AG04450 (cell line): Measurements from ENCODE around the gene PTGES3. TPM values are rescaled to one million over a fixed set of nuclear protein-coding genes. Genes with fewer than 3 reads are reported as not detected.
"Not testable (repeated sequence)": the region's sequence is repeated elsewhere in the genome, so short reads cannot be mapped to it uniquely, and the experiment has no call there.

ENCODE experiments used
- CTCF ChIA-PET: fragments of 300-600, 350-600 bp; formaldehyde crosslinking; extraction: SDS; loops from one replicate; lab custom pipeline; 2022; ENCODE audit warnings: antibody characterized with exemption, inconsistent platforms; lab: Charles Lee
- POLR2A ChIA-PET: fragments of 350-600 bp; formaldehyde crosslinking; extraction: SDS; loops from one replicate; lab custom pipeline; 2021; ENCODE audit warnings: antibody characterized with exemption, inconsistent platforms; lab: Yijun Ruan, JAX
- DNase-seq: peaks from one replicate; pipeline ENCODE4 v3.0.0-alpha.2; 2011; ENCODE audit warnings: low read depth, low spot score
- H3K27ac ChIP-seq: one replicate; pipeline ENCODE4 v1.5.1; 2012; ENCODE audit warnings: low read depth, low read length, control low read depth
- H3K27me3 ChIP-seq: one replicate; pipeline ENCODE4 v1.6.0; 2012; ENCODE audit warnings: low read length; ENCODE audit not compliant: control insufficient read depth, insufficient read depth
- H3K4me3 ChIP-seq: 2 replicates; pipeline ENCODE4 v1.5.1; 2011; ENCODE audit warnings: mild to moderate bottlenecking, low read depth, low read length, control low read depth
- H3K9me3 ChIP-seq: 2 replicates; pipeline ENCODE4 v1.5.1; 2012; ENCODE audit warnings: low read length; ENCODE audit not compliant: control insufficient read depth, insufficient read depth
- polyA minus RNA-seq: library from RNA; depleted of rRNA, polyadenylated mRNA; stranded (reverse); fragments of >200 nt; gene quantifications from 2 replicates; pipeline ENCODE4 v1.2.3, GENCODE V29; 2011; rRNA and poly(A)+ RNA removed
- polyA plus RNA-seq: library from polyadenylated mRNA; depleted of rRNA; stranded (reverse); fragments of >200 nt; gene quantifications from 2 replicates; pipeline ENCODE4 v1.2.3, GENCODE V29; 2011; rRNA removed
- TF ChIP-seq, protein P1 (sequence below): IDR thresholded peaks from 2 replicates; pipeline ENCODE4 v1.5.1; 2011; ENCODE audit warnings: low read depth, low read length, control low read depth, inconsistent platforms

Gene PTGES3, protein sequence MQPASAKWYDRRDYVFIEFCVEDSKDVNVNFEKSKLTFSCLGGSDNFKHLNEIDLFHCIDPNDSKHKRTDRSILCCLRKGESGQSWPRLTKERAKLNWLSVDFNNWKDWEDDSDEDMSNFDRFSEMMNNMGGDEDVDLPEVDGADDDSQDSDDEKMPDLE
- polyA plus RNA-seq (80.1 and 112 TPM in 2 replicates), polyA minus RNA-seq (18.8 and 44.0 TPM in 2 replicates)

DNA sequence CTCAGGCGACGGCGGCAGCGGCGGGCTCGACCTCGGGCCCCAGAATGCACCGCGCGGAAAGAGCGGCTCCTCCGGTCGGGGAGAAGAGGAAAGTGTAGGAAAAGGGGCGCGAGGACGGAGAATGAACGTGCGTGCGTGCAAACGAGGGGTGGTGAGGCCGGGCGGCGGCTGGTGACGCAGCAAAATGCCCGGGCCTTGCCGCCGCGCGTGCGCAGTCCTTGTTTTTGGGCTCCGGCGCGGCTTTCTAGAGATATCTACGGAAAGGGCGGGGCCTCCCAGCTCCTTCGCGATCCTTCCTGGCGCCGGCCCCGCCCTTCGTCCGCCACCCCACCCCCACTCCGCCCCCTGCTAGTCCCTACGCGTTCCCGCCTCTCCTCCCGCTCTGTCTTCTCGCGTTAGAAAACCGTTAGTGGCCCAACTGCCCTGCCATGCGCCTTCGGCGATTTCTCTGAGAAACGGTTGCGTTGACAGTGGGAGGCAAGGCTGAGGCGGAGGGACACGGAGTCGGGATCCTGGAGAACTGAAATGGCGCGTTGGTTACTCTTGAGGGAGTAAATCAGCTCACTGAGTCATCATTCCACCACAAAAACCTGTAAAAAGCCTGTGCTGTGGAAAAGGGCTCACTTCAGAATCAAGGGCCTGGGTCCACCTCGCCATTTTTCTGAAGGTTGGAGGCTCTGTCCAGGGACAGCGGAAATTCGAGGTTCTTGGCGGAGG, at the start of gene PTGES3:
Gene PTGES3 (minus strand): TSS at position 156 of the 717 bp plus-strand sequence. CDS start 285 bp downstream, outside the sequence.
- peak within 1 kb of the TSS; percentile 99 for H3K27ac ChIP-seq
- ChIA-PET CTCF (interaction anchor here (0.8 to 4.1 kb wide), 2 partner anchors 52 to 111 kb away, joined by 3 to 16 read pairs; no protein-coding TSS in a partner anchor), POLR2A (interaction anchor here (0.5 to 1.2 kb wide), 12 partner anchors 9 to 499 kb away, joined by 3 to 17 read pairs (median 4); partner anchors contain the start of genes ATP5F1B, NACA and SMARCC2)
- TF ChIP-seq, protein P1, sequence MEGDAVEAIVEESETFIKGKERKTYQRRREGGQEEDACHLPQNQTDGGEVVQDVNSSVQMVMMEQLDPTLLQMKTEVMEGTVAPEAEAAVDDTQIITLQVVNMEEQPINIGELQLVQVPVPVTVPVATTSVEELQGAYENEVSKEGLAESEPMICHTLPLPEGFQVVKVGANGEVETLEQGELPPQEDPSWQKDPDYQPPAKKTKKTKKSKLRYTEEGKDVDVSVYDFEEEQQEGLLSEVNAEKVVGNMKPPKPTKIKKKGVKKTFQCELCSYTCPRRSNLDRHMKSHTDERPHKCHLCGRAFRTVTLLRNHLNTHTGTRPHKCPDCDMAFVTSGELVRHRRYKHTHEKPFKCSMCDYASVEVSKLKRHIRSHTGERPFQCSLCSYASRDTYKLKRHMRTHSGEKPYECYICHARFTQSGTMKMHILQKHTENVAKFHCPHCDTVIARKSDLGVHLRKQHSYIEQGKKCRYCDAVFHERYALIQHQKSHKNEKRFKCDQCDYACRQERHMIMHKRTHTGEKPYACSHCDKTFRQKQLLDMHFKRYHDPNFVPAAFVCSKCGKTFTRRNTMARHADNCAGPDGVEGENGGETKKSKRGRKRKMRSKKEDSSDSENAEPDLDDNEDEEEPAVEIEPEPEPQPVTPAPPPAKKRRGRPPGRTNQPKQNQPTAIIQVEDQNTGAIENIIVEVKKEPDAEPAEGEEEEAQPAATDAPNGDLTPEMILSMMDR: no peak
- H3K27me3 ChIP-seq: no peaks in the 10 kb centered on the region
- DNase-seq: peak; percentile 93
- H3K4me3 ChIP-seq: peak within 1 kb of the TSS; percentile 97
- peaks cover 4% of the 10 kb centered on the region; the same call in 1 of the 2 replicates for H3K9me3 ChIP-seq

DNA sequence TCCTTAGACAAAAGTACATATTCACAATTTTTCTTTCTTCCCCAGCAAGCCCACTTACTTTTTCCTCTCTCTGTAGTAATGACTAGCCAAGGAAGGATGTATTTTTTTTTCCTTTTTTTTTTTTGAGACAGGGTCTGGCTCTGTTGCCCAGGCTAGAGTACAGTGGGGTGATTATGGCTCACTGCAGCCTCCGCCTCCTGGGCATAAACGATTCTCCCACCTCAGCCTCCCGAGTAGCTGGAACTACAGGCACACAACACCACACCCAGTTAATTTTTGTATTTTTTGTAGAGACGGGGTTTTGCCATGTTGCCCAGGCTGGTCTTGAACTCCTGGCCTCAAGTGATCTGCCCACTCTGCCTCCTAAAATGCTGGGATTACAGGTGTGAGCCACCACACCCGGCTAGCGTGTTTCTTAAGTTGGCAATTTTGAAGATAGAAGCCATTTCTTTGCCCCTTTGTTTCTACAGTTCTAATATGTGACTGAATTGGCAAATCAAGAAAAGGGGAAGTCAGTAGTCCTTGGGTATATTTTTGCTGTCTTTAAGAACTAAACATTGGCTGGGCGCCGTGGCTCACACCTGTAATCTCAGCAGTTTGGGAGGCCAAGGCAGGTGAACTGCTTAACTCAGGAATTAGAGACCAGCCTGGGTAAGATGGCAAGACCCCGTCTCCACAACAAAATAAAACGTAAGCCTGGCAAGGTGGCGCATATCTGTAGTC, 40.2 kb upstream of the PTGES3 start:
- POLR2A ChIA-PET: no interaction called here
- no peak for DNase-seq
- CTCF ChIA-PET: no interaction called here
- Histone ChIP-seq H3K27ac (no peak overlapping the region), H3K27me3 (no peaks in the 10 kb centered on the region), H3K9me3 (no peaks in the 10 kb centered on the region; the same call in 1 of the 2 replicates), H3K4me3 (no peak overlapping the region)
- TF ChIP-seq, protein P1: no peak

DNA sequence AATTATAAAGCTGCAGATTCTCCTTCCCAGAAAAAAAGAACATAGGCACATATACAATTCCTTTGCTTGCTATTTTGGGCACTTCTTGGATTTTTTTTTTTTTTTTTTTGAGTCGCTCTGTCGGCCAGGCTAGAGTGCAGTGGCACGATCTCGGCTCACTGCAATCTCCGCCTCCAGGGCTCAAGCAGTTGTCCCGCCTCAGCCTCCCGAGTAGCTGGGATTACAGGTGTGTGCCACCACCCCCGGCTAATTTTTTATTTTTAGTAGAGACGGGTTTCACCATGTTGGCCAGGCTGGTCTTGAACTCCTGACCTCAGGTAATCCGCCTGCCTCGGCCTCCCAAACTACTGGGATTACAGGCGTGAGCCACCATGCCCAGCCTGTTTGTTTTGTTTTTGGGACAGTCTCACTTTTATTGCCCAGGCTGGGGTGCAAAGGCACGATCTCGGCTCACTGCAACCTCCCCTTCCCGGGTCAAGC, 38.2 kb upstream of the PTGES3 start:
- not testable (repeated sequence) for DNase-seq, H3K9me3 ChIP-seq, H3K4me3 ChIP-seq, H3K27me3 ChIP-seq, H3K27ac ChIP-seq
- POLR2A ChIA-PET: interaction anchor here (0.6 to 1.5 kb wide), 6 partner anchors 9 to 275 kb away, joined by 3 to 17 read pairs (median 7); partner anchors contain the start of gene PTGES3
- CTCF ChIA-PET: interaction anchor here (1.1 to 2.5 kb wide), 3 partner anchors 90 to 334 kb away, joined by 4 to 14 read pairs (median 7); no protein-coding TSS in a partner anchor

DNA sequence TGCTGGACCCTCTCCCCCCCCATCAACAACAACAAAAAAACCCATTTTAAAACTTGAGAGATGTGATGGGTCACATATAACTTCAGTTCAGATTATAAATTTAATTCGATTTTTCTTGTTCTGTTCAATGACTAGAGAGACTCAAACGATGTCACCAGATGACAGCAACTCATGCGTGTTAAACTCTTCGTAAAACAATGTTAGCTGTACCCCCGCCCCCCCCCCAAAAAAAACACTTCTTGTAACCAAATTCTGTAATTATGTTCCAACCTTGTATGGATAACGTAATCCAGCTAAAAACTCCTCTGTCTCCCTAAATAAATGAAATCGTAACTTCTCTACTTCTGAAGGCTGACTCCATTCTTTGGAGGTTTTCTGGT, 37.6 kb upstream of the PTGES3 start:
- Histone ChIP-seq H3K4me3 (peak overlapping the region; percentile 99), H3K9me3 (no peaks in the 10 kb centered on the region; the same call in 1 of the 2 replicates), H3K27ac (peak overlapping the region; percentile 91), H3K27me3 (no peaks in the 10 kb centered on the region)
- TF ChIP-seq, protein P1: no peak
- ChIA-PET CTCF (interaction anchor here (1.1 to 2.5 kb wide), 3 partner anchors 89 to 335 kb away, joined by 4 to 14 read pairs (median 7); no protein-coding TSS in a partner anchor), POLR2A (interaction anchor here (0.5 to 1.5 kb wide), 17 partner anchors 9 to 777 kb away, joined by 3 to 17 read pairs (median 4); partner anchors contain the start of genes ATP5F1B, PRIM1 and PTGES3)
- no peak for DNase-seq
